ENCODE data around the gene POFUT2. TPM values are rescaled to one million over a fixed set of nuclear protein-coding genes. Genes with fewer than 3 reads are reported as not detected.

POFUT2 gene, protein sequence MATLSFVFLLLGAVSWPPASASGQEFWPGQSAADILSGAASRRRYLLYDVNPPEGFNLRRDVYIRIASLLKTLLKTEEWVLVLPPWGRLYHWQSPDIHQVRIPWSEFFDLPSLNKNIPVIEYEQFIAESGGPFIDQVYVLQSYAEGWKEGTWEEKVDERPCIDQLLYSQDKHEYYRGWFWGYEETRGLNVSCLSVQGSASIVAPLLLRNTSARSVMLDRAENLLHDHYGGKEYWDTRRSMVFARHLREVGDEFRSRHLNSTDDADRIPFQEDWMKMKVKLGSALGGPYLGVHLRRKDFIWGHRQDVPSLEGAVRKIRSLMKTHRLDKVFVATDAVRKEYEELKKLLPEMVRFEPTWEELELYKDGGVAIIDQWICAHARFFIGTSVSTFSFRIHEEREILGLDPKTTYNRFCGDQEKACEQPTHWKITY
- total RNA-seq: 10 to 100 TPM in 3 of 4 donors, 1 to 10 TPM in 1; 8.3 to 19.8 (median 17.0) TPM

DNA sequence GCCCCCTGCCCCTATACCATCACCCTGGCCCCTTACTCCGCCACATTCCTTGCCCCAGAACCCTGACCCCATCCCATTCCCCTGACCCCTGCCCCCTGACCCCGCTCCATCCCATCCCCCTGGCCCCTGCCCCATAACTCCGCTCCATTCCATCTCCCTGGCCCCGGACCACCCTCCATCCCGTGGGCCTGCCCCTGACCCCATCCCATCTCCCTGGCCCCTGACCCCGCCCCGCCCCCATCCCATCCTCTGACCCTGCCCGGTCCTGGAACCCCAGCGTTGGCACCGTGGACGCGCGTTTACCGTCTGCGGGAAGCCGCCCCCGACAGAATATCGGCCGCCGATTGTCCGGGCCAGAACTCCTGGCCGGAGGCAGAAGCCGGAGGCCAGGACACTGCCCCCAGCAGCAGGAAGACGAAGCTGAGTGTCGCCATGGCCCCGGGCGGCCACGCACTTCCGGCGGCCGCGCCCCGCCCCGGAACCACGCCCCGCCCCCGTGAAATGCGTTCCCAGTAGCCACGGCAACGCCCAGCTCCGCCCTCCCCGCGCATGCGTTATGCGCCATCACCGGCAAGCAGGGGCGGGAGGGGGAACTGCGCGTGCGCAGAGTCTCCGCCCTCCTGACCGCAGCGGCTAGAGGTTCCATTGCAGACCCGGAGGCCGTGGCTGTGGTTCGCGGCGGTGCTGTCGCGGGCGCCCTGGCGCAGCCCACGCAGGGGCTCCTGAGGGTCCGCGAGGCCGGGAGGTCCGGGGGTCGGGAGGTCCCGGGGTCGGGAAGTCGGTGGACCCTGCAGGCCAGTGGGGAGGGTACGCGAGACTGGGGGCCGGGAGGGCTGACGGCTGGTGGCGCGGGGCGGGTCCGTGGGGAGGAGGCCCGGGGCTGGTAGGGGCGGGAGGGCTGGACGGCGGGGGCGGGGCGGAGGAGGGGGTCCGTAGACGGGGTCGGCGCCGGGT is at the start of gene POFUT2:
TSS of gene POFUT2 (minus strand) at position 458 of the 954 bp plus-strand sequence. CDS start at position 434, 24 bp downstream.
- TF ChIP-seq, protein P1, sequence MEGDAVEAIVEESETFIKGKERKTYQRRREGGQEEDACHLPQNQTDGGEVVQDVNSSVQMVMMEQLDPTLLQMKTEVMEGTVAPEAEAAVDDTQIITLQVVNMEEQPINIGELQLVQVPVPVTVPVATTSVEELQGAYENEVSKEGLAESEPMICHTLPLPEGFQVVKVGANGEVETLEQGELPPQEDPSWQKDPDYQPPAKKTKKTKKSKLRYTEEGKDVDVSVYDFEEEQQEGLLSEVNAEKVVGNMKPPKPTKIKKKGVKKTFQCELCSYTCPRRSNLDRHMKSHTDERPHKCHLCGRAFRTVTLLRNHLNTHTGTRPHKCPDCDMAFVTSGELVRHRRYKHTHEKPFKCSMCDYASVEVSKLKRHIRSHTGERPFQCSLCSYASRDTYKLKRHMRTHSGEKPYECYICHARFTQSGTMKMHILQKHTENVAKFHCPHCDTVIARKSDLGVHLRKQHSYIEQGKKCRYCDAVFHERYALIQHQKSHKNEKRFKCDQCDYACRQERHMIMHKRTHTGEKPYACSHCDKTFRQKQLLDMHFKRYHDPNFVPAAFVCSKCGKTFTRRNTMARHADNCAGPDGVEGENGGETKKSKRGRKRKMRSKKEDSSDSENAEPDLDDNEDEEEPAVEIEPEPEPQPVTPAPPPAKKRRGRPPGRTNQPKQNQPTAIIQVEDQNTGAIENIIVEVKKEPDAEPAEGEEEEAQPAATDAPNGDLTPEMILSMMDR (IDR thresholded peaks at IDR 0.05; ENCODE audit: low read depth): no peak

DNA sequence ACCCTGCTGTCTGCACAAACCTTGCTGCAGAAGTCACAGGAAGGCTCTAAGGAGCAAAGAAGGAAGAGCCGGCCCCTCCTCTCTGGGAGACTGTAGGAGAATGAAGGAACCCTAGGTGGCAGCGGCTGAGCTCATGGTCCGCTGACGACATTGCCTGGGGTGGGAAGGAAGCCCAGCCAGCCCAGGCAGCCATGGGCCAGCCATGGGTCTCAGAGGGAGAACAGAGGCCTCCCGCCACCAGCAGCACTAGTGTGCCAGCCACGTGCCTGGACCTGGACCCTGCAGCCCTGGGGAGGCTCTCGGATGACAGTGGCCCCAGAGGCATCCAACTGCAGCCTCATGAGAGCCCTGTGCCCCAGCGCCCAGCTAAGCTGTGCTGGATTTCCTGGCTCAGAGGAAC is 49.2 kb upstream of the POFUT2 start:
- TF ChIP-seq, protein P1 (IDR thresholded peaks at IDR 0.05; ENCODE audit: low read depth): no peak

DNA sequence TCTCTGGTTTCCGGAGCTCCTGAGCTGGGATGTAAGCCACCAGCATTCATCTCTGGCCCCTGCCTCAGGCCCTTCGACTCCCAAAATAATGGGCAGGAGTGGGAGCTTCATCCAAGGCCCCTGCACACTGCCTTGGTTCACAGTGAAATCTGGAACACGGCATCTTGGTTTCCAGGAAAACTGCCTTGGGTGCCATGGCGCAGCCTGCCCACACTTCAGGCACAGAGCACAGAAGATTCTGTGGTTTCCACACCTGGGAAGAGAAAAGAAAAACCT is 48.8 kb upstream of the POFUT2 start:
- TF ChIP-seq, protein P1 (IDR thresholded peaks at IDR 0.05; ENCODE audit: low read depth): no peak

DNA sequence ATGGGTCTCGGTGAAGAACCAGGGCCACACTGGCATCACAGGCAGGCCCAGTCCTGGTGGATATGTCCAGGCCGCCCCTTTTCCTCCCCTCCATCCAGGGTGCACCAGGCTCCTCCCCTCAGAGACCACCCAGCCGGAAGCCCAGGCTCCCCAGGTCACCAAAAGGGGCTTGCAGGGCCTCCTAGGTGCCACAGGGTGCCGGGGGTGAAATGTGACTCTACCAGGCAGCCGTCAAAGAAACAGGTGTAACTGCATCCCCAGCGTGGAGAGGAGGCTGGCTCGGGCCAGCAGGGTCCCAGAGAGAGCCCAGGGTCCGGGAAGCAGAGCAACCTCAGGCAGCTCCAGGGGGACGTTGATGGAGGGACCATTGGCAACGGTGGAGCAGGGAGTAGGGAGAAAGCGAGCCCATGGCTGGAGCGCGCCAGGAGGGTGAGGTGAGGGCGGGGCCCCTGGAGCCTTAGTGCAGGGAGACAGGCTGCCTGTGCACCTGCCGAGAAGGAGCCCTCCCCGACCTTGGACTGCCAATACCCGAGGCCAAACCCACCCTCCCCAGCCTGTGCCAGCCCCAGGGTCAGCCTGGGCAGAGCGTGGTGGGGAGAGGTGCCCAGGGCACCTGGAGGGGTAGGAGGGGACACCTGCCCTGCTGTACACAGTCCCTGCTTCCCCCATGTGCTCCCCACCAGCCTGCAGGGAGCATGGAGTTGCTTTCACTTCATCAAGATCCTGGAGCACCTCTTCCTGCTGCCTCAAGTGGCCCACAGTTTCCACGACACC is 48.3 kb upstream of the POFUT2 start:
- TF ChIP-seq, protein P1 (IDR thresholded peaks at IDR 0.05; ENCODE audit: low read depth): no peak

DNA sequence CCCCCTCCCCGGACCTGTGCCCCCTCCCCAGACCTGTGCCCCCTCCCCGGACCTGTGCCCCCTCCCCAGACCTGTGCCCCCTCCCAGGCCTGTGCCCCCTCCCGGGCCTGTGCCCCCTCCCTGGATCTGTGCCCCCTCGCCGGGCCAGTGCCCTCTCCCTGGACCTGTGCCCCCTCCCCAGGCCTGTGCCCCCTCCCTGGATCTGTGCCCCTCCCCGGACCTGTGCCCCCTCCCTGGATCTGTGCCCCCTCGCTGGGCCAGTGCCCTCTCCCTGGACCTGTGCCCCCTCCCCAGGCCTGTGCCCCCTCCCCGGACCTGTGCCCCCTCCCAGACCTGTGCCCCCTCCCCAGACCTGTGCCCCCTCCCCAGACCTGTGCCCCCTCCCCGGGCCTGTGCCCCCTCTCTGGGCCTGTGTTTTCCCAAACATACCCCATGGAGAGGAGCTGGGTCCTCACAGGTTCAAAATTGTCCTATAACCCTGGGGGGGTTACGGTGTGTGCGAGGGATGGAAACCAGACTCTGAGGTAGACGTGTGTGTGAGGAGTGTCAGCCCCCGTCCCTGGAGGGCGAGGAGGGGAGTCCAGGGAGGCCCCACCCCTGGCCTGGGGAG is 47.6 kb upstream of the POFUT2 start:
- TF ChIP-seq, protein P1 (IDR thresholded peaks at IDR 0.05; ENCODE audit: low read depth): no peak

DNA sequence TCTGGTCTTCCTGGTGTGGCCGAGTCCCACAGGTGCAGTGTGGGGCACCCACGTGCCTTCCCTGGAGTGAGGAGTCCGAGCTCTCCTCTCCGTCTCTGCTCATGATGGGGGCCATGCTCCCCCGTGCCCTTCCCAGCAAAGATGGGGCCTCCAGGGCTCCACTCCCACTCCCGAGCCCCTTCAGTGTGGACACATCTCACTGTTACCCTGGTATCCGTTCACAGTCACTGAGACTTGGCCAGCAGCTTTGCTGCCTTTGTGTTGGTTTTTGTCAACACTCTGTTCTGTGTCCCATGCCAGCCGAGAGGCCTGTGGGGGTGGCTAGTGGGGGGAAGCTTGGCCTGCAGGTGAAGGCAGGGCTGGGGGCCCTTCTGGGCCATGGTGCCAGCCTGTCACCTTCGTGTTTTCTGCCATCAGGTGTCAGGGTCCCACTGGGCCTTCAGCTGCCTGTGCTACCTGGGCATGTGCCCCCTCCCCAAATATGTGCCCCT is 46.9 kb upstream of the POFUT2 start:
- TF ChIP-seq, protein P1 (IDR thresholded peaks at IDR 0.05; ENCODE audit: low read depth): no peak

All from subcutaneous adipose tissue (tissue), 4 donors.